ENCODE data around the gene GRIK2. TPM values are rescaled to one million over a fixed set of nuclear protein-coding genes. Genes with fewer than 3 reads are reported as not detected.
A peak's percentile ranks its signal among the peaks of the same experiment; 100 is the strongest.

Gene GRIK2
- total RNA-seq, 1 donor from 2014 or later: not detected

- DNase-seq (ENCODE audit: low spot score): no peak
- peaks cover 40% of the 10 kb centered on the region for H3K27me3 Mint-ChIP-seq (ENCODE audit: low read depth)
- no peak overlapping the region for H3K4me3 Mint-ChIP-seq (ENCODE audit: low read depth)
- no peak overlapping the region for H3K27ac Mint-ChIP-seq
- no peaks in the 10 kb centered on the region for H3K36me3 Mint-ChIP-seq (ENCODE audit: low read depth)
- no peaks in the 10 kb centered on the region for H3K9me3 Mint-ChIP-seq
- intact Hi-C loops (cut with micrococcal nuclease): no loop called here
- H3K4me1 Mint-ChIP-seq (ENCODE audit: low read depth): no peaks in the 10 kb centered on the region
Measured at GRCh38 chr6:101392586-101393230, 800 bp upstream of the GRIK2 start.

- intact Hi-C loops (cut with micrococcal nuclease): no loop called here
- H3K36me3 Mint-ChIP-seq (ENCODE audit: low read depth): no peaks in the 10 kb centered on the region
- H3K4me3 Mint-ChIP-seq (ENCODE audit: low read depth): no peak overlapping the region
- DNase-seq (ENCODE audit: low spot score): no peak
- H3K27me3 Mint-ChIP-seq (ENCODE audit: low read depth): peaks cover 45% of the 10 kb centered on the region
- no peaks in the 10 kb centered on the region for H3K4me1 Mint-ChIP-seq (ENCODE audit: low read depth)
- no peaks in the 10 kb centered on the region for H3K9me3 Mint-ChIP-seq
- no peak overlapping the region for H3K27ac Mint-ChIP-seq
Measured at GRCh38 chr6:101393829-101394251, 332 bp downstream of the GRIK2 start.

GRCh38 chr6:101394936-101395335 lies 1.4 kb downstream of the GRIK2 start:
- peaks cover 56% of the 10 kb centered on the region for H3K27me3 Mint-ChIP-seq (ENCODE audit: low read depth)
- no peaks in the 10 kb centered on the region for H3K4me1 Mint-ChIP-seq (ENCODE audit: low read depth)
- H3K36me3 Mint-ChIP-seq (ENCODE audit: low read depth): no peaks in the 10 kb centered on the region
- DNase-seq (ENCODE audit: low spot score): no peak
- no peak overlapping the region for H3K4me3 Mint-ChIP-seq (ENCODE audit: low read depth)
- H3K27ac Mint-ChIP-seq: no peak overlapping the region
- no peaks in the 10 kb centered on the region for H3K9me3 Mint-ChIP-seq
- intact Hi-C loops (cut with micrococcal nuclease): loop anchor here (5.0 kb wide), 1 partner anchor 1783 kb away; no protein-coding TSS in a partner anchor

GRCh38 chr6:101395345-101395744 lies 1.8 kb downstream of the GRIK2 start:
- intact Hi-C loops (cut with micrococcal nuclease): loop anchor here (5.0 kb wide), 1 partner anchor 1783 kb away; no protein-coding TSS in a partner anchor
- Mint-ChIP-seq H3K4me1 (ENCODE audit: low read depth) (no peaks in the 10 kb centered on the region), H3K36me3 (ENCODE audit: low read depth) (no peaks in the 10 kb centered on the region), H3K27me3 (ENCODE audit: low read depth) (peaks cover 60% of the 10 kb centered on the region), H3K4me3 (ENCODE audit: low read depth) (no peak overlapping the region), H3K9me3 (no peaks in the 10 kb centered on the region), H3K27ac (no peak overlapping the region)
- no peak for DNase-seq (ENCODE audit: low spot score)

- H3K27me3 Mint-ChIP-seq (ENCODE audit: low read depth): peaks cover 62% of the 10 kb centered on the region
- peak; percentile 16 for DNase-seq (ENCODE audit: low spot score)
- H3K27ac Mint-ChIP-seq: no peak overlapping the region
- intact Hi-C loops (cut with micrococcal nuclease): loop anchor here (5.0 kb wide), 1 partner anchor 1784 kb away; no protein-coding TSS in a partner anchor
- H3K36me3 Mint-ChIP-seq (ENCODE audit: low read depth): no peaks in the 10 kb centered on the region
- H3K4me3 Mint-ChIP-seq (ENCODE audit: low read depth): no peak overlapping the region
- no peaks in the 10 kb centered on the region for H3K4me1 Mint-ChIP-seq (ENCODE audit: low read depth)
- H3K9me3 Mint-ChIP-seq: no peaks in the 10 kb centered on the region
Measured at GRCh38 chr6:101396548-101397173, 3.2 kb downstream of the GRIK2 start.

GRCh38 chr6:101397199-101397598 lies 3.7 kb downstream of the GRIK2 start:
- no peaks in the 10 kb centered on the region for H3K4me1 Mint-ChIP-seq (ENCODE audit: low read depth)
- H3K27me3 Mint-ChIP-seq (ENCODE audit: low read depth): peaks cover 62% of the 10 kb centered on the region
- no peak overlapping the region for H3K27ac Mint-ChIP-seq
- intact Hi-C loops (cut with micrococcal nuclease): loop anchor here (5.0 kb wide), 1 partner anchor 1785 kb away; no protein-coding TSS in a partner anchor
- H3K36me3 Mint-ChIP-seq (ENCODE audit: low read depth): no peaks in the 10 kb centered on the region
- no peaks in the 10 kb centered on the region for H3K9me3 Mint-ChIP-seq
- no peak overlapping the region for H3K4me3 Mint-ChIP-seq (ENCODE audit: low read depth)
- DNase-seq (ENCODE audit: low spot score): no peak

GRCh38 chr6:101398716-101399615 lies 5.5 kb downstream of the GRIK2 start:
- intact Hi-C loops (cut with micrococcal nuclease): loop anchor here (5.0 kb wide), 1 partner anchor 1787 kb away; no protein-coding TSS in a partner anchor
- H3K36me3 Mint-ChIP-seq (ENCODE audit: low read depth): no peaks in the 10 kb centered on the region
- no peaks in the 10 kb centered on the region for H3K9me3 Mint-ChIP-seq
- no peak overlapping the region for H3K4me3 Mint-ChIP-seq (ENCODE audit: low read depth)
- no peaks in the 10 kb centered on the region for H3K4me1 Mint-ChIP-seq (ENCODE audit: low read depth)
- no peak for DNase-seq (ENCODE audit: low spot score)
- peaks cover 57% of the 10 kb centered on the region for H3K27me3 Mint-ChIP-seq (ENCODE audit: low read depth)
- no peak overlapping the region for H3K27ac Mint-ChIP-seq

- intact Hi-C loops (cut with micrococcal nuclease): loop anchor here (5.0 kb wide), 2 partner anchors 942 to 1787 kb away; no protein-coding TSS in a partner anchor
- no peak overlapping the region for H3K4me3 Mint-ChIP-seq (ENCODE audit: low read depth)
- peaks cover 52% of the 10 kb centered on the region for H3K27me3 Mint-ChIP-seq (ENCODE audit: low read depth)
- H3K27ac Mint-ChIP-seq: no peak overlapping the region
- no peaks in the 10 kb centered on the region for H3K9me3 Mint-ChIP-seq
- DNase-seq (ENCODE audit: low spot score): no peak
- H3K36me3 Mint-ChIP-seq (ENCODE audit: low read depth): no peaks in the 10 kb centered on the region
- peaks cover 2% of the 10 kb centered on the region for H3K4me1 Mint-ChIP-seq (ENCODE audit: low read depth)
Measured at GRCh38 chr6:101399616-101400162, 6.2 kb downstream of the GRIK2 start.

GRCh38 chr6:101400326-101401135 lies 7.0 kb downstream of the GRIK2 start:
- Mint-ChIP-seq H3K9me3 (no peaks in the 10 kb centered on the region), H3K4me1 (ENCODE audit: low read depth) (peaks cover 4% of the 10 kb centered on the region), H3K36me3 (ENCODE audit: low read depth) (no peaks in the 10 kb centered on the region), H3K27ac (no peak overlapping the region), H3K4me3 (ENCODE audit: low read depth) (no peak overlapping the region), H3K27me3 (ENCODE audit: low read depth) (peaks cover 46% of the 10 kb centered on the region)
- no peak for DNase-seq (ENCODE audit: low spot score)
- intact Hi-C loops (cut with micrococcal nuclease): loop anchor here (5.0 kb wide), 1 partner anchor 943 kb away; no protein-coding TSS in a partner anchor

GRCh38 chr6:101401171-101401570 lies 7.7 kb downstream of the GRIK2 start:
- intact Hi-C loops (cut with micrococcal nuclease): loop anchor here (5.0 kb wide), 1 partner anchor 944 kb away; no protein-coding TSS in a partner anchor
- Mint-ChIP-seq H3K27ac (no peak overlapping the region), H3K9me3 (no peaks in the 10 kb centered on the region), H3K36me3 (ENCODE audit: low read depth) (no peaks in the 10 kb centered on the region), H3K4me3 (ENCODE audit: low read depth) (no peak overlapping the region), H3K4me1 (ENCODE audit: low read depth) (peaks cover 4% of the 10 kb centered on the region), H3K27me3 (ENCODE audit: low read depth) (peaks cover 46% of the 10 kb centered on the region)
- DNase-seq (ENCODE audit: low spot score): no peak

GRCh38 chr6:101401792-101402621 lies 8.5 kb downstream of the GRIK2 start:
- intact Hi-C loops (cut with micrococcal nuclease): loop anchor here (5.0 kb wide), 1 partner anchor 945 kb away; no protein-coding TSS in a partner anchor
- DNase-seq (ENCODE audit: low spot score): no peak
- H3K9me3 Mint-ChIP-seq: no peaks in the 10 kb centered on the region
- H3K4me1 Mint-ChIP-seq (ENCODE audit: low read depth): peaks cover 4% of the 10 kb centered on the region
- H3K4me3 Mint-ChIP-seq (ENCODE audit: low read depth): no peak overlapping the region
- peaks cover 46% of the 10 kb centered on the region for H3K27me3 Mint-ChIP-seq (ENCODE audit: low read depth)
- no peaks in the 10 kb centered on the region for H3K36me3 Mint-ChIP-seq (ENCODE audit: low read depth)
- no peak overlapping the region for H3K27ac Mint-ChIP-seq

Measured in activated T-helper 2 cell treated with anti-CD3 and anti-CD28 coated beads, Interferon-gamma antibody, Interleukin-2, Interleukin-4, amounts not matched to agents 10 μg/mL and 5 μg/mL and 100 μg/mL, durations not matched to agents 14 hours and 24 hours and 36 hours (primary cell).